B cell (primary cell): ENCODE measurements around the gene GTF2H4. TPM values are rescaled to one million over a fixed set of nuclear protein-coding genes. Genes with fewer than 3 reads are reported as not detected.

ENCODE experiments used
- ATAC-seq: fragments of 200-7000 bp; cut with Tn5 transposase; one replicate; pipeline ENCODE4 v1.10.0; 2021; ENCODE audit warnings: low read depth, mild to moderate bottlenecking, moderate number of reproducible peaks, moderate library complexity
- CTCF ChIA-PET: fragments of 350-600 bp; sonication (Branson Sonifier 250); formaldehyde crosslinking; loops from one replicate; lab custom pipeline; 2021; ENCODE audit warnings: antibody characterized with exemption, inconsistent platforms; lab: Charles Lee
- POLR2A ChIA-PET: fragments of 350-600 bp; sonication (Branson Sonifier 250); formaldehyde crosslinking; loops from one replicate; lab custom pipeline; 2021; ENCODE audit warnings: antibody characterized with exemption; lab: Charles Lee
- DNase-seq: peaks from one replicate; pipeline ENCODE4 v3.0.0; 2013
- H2AFZ ChIP-seq: 2 replicates; pipeline ENCODE4 v1.6.1; 2012; ENCODE audit warnings: mild to moderate bottlenecking, low read depth, low read length; ENCODE audit not compliant: insufficient read depth, poor library complexity, severe bottlenecking
- H3K27ac ChIP-seq, 2 donors: 1 replicate in 1 of 2; 2 replicates in 1 of 2; pipeline ENCODE4 v1.5.1; 2012 to 2013; ENCODE audit warnings: low read length in 2 of 2, mild to moderate bottlenecking in 2 of 2, moderate library complexity in 1 of 2
- H3K27me3 ChIP-seq, 4 experiments: fragments of 200-600 bp in 1 of 4; sonication (generic) in 1 of 4; replicated peaks in 1 of 4; 1 replicate in 2 of 4; 2 replicates in 2 of 4; pipeline versions ENCODE4 v1.6.1 to v1.7.0; 2013 to 2016; ENCODE audit warnings: low read length in 3 of 4, mild to moderate bottlenecking in 2 of 4, mixed read lengths in 1 of 4, moderate library complexity in 1 of 4; ENCODE audit not compliant: insufficient read depth in 4 of 4, control insufficient read depth in 3 of 4; ENCODE audit errors: control extremely low read depth in 1 of 4
- H3K36me3 ChIP-seq, 2 experiments: replicated peaks in 1 of 2; 1 replicate in 1 of 2; 2 replicates in 1 of 2; pipeline versions ENCODE4 v1.6.1 to v1.7.1; 2013; ENCODE audit warnings: low read length in 1 of 2; ENCODE audit not compliant: insufficient read depth in 2 of 2, control insufficient read depth in 1 of 2; ENCODE audit errors: control extremely low read depth in 1 of 2, extremely low read depth in 1 of 2
- H3K4me1 ChIP-seq, 2 donors: fragments of 200-600 bp in 1 of 2; sonication (generic) in 1 of 2; 1 replicate in 1 of 2; 2 replicates in 1 of 2; pipeline versions ENCODE4 v1.5.1 to v1.6.1; 2013 to 2017; ENCODE audit warnings: low read length in 2 of 2; ENCODE audit not compliant: control insufficient read depth in 2 of 2, insufficient read depth in 2 of 2
- H3K4me2 ChIP-seq: replicated peaks from 2 replicates; pipeline ENCODE3; 2012; ENCODE audit warnings: mild to moderate bottlenecking, low read depth, low read length; ENCODE audit not compliant: poor library complexity, severe bottlenecking
- H3K4me3 ChIP-seq, 5 experiments: fragments of 200-600 bp in 1 of 5; sonication (generic) in 1 of 5; 1 replicate in 3 of 5; 2 replicates in 2 of 5; pipeline versions ENCODE4 v1.5.1 to v1.7.0; 2011 to 2016; ENCODE audit warnings: low read length in 4 of 5, mild to moderate bottlenecking in 4 of 5, low read depth in 2 of 5, control low read depth in 1 of 5, moderate library complexity in 1 of 5; ENCODE audit not compliant: insufficient read depth in 1 of 5; ENCODE audit errors: control extremely low read depth in 1 of 5, extremely low read depth in 1 of 5
- H3K79me2 ChIP-seq: fragments of 200-600 bp; sonication (generic); one replicate; pipeline ENCODE4 v1.6.0; 2016; ENCODE audit warnings: low read length; ENCODE audit not compliant: control insufficient read depth, insufficient read depth
- H3K9ac ChIP-seq: fragments of 200-600 bp; sonication (generic); 2 replicates; pipeline ENCODE4 v1.6.1; 2017; ENCODE audit warnings: mild to moderate bottlenecking, low read length, moderate library complexity
- H3K9me3 ChIP-seq, 3 donors: one replicate each; pipeline versions ENCODE4 v1.6.1 to v1.7.1; 2013; ENCODE audit warnings: low read length in 2 of 3; ENCODE audit not compliant: control insufficient read depth in 2 of 3, insufficient read depth in 1 of 3; ENCODE audit errors: control extremely low read depth in 1 of 3
- H4K20me1 ChIP-seq: 2 replicates; pipeline ENCODE4 v1.6.0; 2012; ENCODE audit warnings: mild to moderate bottlenecking, low read length; ENCODE audit not compliant: insufficient read depth, control insufficient read depth, poor library complexity, severe bottlenecking
- H3K27ac Mint-ChIP-seq: one replicate; pipeline ENCODE4 v1.8.0; 2021; ENCODE audit warnings: mixed read lengths
- H3K27me3 Mint-ChIP-seq: one replicate; pipeline ENCODE4 v1.8.0; 2021; ENCODE audit warnings: mixed read lengths
- H3K4me1 Mint-ChIP-seq: one replicate; pipeline ENCODE4 v1.8.0; 2021; ENCODE audit warnings: mixed read lengths
- H3K4me3 Mint-ChIP-seq: one replicate; pipeline ENCODE4 v1.8.0; 2021; ENCODE audit warnings: mixed read lengths
- H3K9me3 Mint-ChIP-seq: one replicate; pipeline ENCODE4 v1.8.0; 2022; ENCODE audit warnings: mixed read lengths; ENCODE audit not compliant: insufficient read depth
- EZH2 ChIP-seq: IDR thresholded peaks from 2 replicates; pipeline ENCODE4 v1.6.1; 2012; ENCODE audit warnings: borderline replicate concordance, low read depth, mild to moderate bottlenecking, moderate library complexity, low read length; ENCODE audit not compliant: insufficient read depth, poor library complexity, severe bottlenecking
- WGBS: methylation state at CpG from one replicate; pipeline ENCODE4 v1.1.5; 2013; ENCODE audit warnings: missing lambda C conversion rate; ENCODE audit not compliant: insufficient coverage; 5-methylcytosine and 5-hydroxymethylcytosine counted together
- intact Hi-C: fragments of 100-400 bp; cut with micrococcal nuclease; formaldehyde crosslinking; loops from one replicate; pipeline ENCODE4 v1.10.0; 2022
- polyA plus RNA-seq: library from polyadenylated mRNA; depleted of rRNA; stranded (reverse); fragments of >200 nt; gene quantifications from 2 replicates; pipeline ENCODE4 v1.2.3, GENCODE V29; 2012
- total RNA-seq, 2 donors: library from RNA; stranded (reverse); fragments of 120-200 nt in 1 of 2; gene quantifications; 1 replicate in 1 of 2; 2 replicates in 1 of 2; pipeline versions ENCODE4 v1.2.3 to v1.2.4, GENCODE V29; 2013 to 2022
- TF ChIP-seq, protein P1 (sequence below): fragments of 200-600 bp; IDR thresholded peaks from one replicate; pipeline ENCODE4 v1.8.0; 2022; ENCODE audit warnings: antibody characterized with exemption, mild to moderate bottlenecking

Gene GTF2H4
- total and polyA plus RNA-seq, 2 donors (not counting 1 experiment from before 2014, with no cell fraction given), result 30.2 to 38.4 TPM

DNA sequence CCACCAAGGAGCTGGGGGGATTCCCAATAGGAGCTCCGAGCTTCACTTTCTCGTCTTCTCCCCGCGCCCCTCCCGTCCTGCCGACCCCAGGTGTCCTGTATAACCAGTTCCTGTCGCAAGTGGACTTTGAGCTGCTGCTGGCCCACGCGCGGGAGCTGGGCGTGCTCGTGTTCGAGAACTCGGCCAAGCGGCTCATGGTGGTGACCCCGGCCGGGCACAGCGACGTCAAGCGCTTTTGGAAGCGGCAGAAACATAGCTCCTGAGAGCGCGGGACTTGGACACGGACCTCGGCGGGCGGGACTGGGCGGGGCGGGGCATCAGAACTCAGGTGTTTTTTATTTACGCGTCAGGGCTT lies 5.7 kb downstream of the GTF2H4 start:
- Histone ChIP-seq H3K9ac (peak overlapping the region; percentile 82), H4K20me1 (no peaks in the 10 kb centered on the region), H2AFZ (peak overlapping the region; percentile 99), H3K4me2 (peak overlapping the region; percentile 95), H3K9me3 (no peaks in the 10 kb centered on the region), H3K27me3 (no peaks in the 10 kb centered on the region), H3K36me3 (peaks cover 0 to 42% of the 10 kb centered on the region in 2 experiments), H3K4me1 (peaks cover 13 to 24% of the 10 kb centered on the region in 2 donors), H3K79me2 (no peaks in the 10 kb centered on the region), H3K4me3 (peak overlapping the region in 4 of 5 experiments; percentile 55 to 84 (median 78)), H3K27ac (peak overlapping the region; percentile 24 to 78)
- 27% methylated on average over 31 of the region's 31 CpGs for WGBS
- intact Hi-C loops, result loop anchor here (1.0 to 5.0 kb wide), 5 partner anchors 29 to 173 kb away; partner anchors contain the start of genes DDR1, FLOT1 and IER3
- H3K4me3 Mint-ChIP-seq, result peak overlapping the region; percentile 90
- no peaks in the 10 kb centered on the region for H3K9me3 Mint-ChIP-seq
- ChIA-PET CTCF (interaction anchor here (0.6 to 6.3 kb wide), 21 partner anchors 8 to 382 kb away, joined by 3 to 87 read pairs (median 6); partner anchors contain the start of gene DDR1), POLR2A (interaction anchor here (0.6 to 1.7 kb wide), 4 partner anchors 30 to 264 kb away, joined by 3 to 18 read pairs (median 3); partner anchors contain the start of genes DDR1 and DHX16)
- H3K4me1 Mint-ChIP-seq, result peaks cover 29% of the 10 kb centered on the region
- no peak for TF ChIP-seq EZH2
- TF ChIP-seq, protein P1, sequence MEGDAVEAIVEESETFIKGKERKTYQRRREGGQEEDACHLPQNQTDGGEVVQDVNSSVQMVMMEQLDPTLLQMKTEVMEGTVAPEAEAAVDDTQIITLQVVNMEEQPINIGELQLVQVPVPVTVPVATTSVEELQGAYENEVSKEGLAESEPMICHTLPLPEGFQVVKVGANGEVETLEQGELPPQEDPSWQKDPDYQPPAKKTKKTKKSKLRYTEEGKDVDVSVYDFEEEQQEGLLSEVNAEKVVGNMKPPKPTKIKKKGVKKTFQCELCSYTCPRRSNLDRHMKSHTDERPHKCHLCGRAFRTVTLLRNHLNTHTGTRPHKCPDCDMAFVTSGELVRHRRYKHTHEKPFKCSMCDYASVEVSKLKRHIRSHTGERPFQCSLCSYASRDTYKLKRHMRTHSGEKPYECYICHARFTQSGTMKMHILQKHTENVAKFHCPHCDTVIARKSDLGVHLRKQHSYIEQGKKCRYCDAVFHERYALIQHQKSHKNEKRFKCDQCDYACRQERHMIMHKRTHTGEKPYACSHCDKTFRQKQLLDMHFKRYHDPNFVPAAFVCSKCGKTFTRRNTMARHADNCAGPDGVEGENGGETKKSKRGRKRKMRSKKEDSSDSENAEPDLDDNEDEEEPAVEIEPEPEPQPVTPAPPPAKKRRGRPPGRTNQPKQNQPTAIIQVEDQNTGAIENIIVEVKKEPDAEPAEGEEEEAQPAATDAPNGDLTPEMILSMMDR, result no peak
- H3K27ac Mint-ChIP-seq, result peak overlapping the region; percentile 83
- H3K27me3 Mint-ChIP-seq, result no peaks in the 10 kb centered on the region
- DNase-seq (no peak), ATAC-seq (no peak)
